Stimulated activated CD4-positive, alpha-beta T cell treated with anti-CD3 and anti-CD28 coated beads, TNF-alpha, amount 100 ng/mL, for 48 hours (primary cell): Measurements from ENCODE around the gene STAP2.
A peak's percentile ranks its signal among the peaks of the same experiment; 100 is the strongest.
"Not testable (repeated sequence)": the region's sequence is repeated elsewhere in the genome, so short reads cannot be mapped to it uniquely, and the experiment has no call there.

Source experiments
- DNase-seq, 3 donors: peaks; one replicate each; pipeline ENCODE4 v3.0.0-alpha.2; 2020; ENCODE audit warnings: low read depth in 3 of 3

STAP2 gene

GRCh38 chr19:4298810-4299550 is 39.6 kb downstream of the STAP2 start:
- no peak for DNase-seq

DNA sequence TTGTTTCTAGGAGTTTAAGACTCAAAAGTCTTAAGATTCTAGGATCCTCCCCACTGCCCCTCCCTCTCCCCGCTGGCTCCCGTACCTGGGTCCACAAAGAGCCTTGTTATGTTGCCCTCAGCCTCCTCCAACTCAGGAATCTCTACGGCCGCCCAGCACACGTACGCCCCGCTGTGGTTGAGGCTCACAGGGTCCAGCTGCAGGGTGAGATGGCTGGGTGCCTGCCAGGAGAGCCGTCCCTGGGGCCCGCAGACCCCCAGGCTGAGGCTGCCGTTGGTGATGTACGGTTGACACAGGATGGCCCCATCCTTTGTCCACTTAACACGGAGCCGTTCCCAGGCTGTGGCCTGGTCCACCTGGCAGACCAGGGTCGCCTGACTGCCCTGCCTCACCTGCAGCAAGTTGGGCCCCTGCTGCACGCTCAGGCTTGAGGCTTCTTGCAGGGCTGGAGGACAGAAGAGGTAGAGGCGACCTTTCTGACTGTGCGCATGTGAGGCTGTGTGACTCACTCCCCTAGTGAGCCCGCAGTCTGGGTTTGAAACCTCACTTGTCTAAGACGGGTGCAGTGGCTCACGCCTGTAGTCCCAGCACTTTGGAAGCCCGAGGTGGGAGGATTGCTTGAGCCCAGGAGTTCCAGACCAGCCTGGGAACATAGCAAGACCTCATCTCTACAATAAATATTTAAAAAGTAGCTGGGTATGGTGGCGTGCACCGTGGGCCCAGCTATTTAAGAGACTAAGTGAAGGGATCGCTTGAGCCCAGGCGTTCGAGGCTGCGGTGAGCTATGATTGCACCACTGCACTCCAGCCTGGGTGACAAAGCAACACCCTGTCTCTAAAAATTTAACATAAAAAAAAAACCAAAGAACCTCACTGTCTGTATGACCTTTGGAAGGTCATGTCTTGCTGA is 40.5 kb downstream of the STAP2 start:
- peak in 1 of 3 donors; percentile 22 for DNase-seq

- no peak for DNase-seq
These were observed 42.5 kb downstream of the STAP2 start for GRCh38 chr19:4295972-4296771.

DNA sequence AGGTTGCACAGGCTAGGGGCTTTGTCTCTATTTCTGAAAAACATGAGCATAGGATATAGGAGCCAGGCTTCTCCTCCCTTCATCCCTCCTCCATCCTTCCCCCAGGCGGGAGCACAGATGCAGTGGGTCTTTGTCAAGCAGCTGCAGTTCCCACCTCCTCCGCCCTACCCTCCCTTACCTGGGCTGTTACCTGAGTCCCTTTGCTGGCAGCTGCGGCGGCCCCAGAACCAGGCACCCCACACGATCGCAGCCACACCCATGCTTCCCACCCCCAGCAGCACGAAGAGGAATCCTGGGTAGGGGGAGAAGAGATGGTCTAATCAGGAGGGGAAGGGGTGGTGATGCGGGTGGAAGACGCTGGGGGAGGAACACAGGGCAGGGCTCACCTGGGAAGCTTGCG is 44.2 kb downstream of the STAP2 start:
- no peak for DNase-seq

DNA sequence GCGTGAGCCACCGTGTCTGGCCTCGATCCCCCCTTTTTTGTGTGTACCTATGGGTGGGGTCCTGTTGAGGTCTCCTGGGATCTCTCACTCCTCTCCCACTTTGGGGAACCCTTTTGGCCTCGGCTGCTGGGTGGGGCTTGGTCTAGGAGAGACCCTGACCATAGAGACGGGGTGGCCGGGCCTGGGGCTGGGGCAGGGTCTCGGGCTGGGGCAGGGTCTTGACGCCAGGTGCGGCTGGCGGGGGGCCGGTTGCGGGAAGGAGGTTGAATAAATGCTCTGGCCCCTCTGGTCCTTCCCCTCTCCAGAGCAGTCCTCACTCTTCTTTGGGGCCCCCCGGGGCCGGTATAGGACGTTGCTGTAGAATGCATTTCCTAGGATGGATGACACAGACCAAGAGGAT is 46.1 kb downstream of the STAP2 start:
- DNase-seq = no peak

DNA sequence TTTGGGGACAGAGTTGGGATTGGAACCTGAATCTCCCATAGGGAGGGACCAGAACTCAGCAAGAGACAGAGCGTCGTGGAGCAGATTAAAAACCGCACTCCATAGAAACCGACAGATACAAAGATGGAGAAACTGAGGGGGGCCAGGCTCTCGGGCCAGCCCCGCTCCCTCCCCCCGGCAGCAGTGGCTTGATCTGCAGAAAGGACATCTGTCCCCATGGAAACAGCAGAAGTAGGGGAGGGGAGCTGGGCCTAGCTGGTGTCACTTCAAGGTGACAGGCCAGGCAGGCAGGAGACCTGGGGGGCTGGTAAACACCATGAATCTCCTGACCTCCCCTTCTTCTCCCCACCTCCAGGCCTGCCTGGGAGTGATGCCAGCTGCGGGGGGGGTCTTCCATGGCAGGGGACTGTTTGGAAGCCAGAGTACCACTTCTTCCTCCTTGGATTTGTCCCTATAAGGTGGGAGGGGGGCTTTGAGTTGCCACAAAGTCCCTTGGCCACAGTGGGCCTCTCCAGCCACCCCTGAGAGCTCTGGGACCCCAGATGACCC is 47.4 kb downstream of the STAP2 start:
- DNase-seq = no peak

GRCh38 chr19:4288091-4288777 is 50.4 kb downstream of the STAP2 start:
- no peak for DNase-seq

- not testable (repeated sequence) for DNase-seq
These were observed 52.5 kb downstream of the STAP2 start for GRCh38 chr19:4286141-4286540.

DNA sequence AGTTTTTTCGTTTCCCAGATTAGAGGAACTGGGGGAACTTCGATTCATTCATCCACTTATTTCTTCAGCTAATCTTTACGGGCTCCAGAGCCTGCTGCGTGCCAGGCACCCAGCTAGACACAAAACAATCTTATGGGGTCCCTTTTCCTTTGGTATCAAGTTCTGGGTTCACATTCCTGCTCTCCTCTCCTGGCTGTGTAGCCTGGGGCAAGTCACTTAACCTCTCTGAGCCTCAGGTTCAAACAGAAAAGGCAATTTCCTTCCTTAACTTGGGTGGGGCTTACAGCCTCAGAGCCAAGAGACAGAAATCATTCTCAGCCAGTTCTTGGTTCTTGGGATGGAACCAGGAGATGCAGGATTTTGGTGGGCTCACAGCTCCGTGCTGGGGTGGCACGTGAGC is 53.7 kb downstream of the STAP2 start:
- no peak for DNase-seq

DNA sequence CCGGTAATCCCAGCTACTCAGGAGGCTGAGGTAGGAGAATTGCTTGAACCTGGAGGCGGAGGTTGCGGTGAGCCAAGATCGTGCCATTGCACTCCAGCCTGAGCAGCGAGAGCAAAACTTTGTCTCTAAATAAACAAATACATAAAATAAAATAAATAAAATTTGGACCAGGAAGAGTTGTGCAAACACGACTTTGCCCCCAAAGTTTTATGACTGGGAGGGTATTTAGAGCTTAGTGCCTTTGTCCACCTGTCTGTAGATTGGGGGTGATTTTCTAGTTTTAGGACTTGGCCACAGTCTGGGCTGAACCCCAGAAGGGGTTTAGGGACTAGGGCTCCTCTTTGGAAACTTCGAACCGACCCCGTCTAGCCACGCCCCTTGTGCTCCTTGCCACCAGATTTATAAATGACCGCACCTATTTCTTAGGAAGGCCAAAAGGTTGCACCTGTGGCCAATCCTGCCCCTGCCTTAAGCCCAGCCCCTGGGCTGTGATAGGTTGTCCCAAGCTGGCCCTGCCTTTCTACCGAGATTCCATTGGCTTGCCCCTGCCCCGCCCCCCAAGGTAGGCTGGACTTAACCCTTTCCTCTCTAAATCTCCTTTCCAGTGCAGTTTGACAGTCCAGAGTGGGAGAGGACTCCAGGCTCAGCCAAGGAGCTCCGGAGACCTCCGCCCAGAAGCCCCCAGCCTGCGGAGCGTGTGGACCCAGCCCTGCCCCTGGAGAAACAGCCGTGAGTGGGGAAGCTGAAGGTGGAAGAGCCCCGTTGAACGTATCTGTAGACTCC is 54.3 kb downstream of the STAP2 start:
- DNase-seq = no peak

DNA sequence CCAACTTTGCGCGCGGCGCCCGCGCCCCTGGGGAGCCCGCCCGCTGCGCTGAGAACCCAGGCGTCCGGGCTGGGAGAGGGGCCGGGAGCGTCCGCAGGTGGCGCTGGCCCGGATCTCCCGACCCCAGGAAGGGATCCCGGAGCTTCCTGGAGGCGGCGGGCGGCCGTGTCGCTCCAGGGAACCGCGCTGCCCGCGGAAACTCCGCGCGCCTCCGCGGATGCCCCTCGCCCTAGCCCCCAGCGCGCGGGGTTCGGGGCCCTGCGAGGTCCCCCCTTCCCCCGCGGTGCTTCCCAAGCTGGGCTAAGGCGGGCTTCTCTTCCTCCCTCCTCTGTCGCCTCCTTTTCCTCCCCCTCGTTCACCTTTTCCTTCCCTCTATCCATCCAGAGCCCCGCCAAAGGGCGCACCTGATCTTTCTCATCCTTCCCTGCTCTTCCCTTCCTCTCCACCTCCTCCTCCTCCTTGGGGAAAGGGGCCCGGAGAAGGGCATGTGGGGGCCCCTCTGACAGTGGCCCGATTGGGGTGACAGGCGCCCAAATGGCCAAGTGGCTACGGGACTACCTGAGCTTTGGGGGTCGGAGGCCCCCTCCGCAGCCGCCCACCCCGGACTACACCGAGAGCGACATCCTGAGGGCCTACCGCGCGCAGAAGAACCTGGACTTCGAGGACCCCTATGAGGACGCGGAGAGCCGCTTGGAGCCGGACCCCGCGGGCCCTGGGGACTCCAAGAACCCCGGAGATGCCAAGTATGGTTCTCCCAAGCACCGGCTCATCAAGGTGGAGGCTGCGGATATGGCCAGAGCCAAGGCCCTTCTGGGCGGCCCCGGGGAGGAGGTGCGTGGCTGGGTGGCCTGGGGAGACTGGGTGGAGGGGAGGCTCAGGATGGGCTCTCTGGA is 58.9 kb downstream of the STAP2 start:
- no peak for DNase-seq

- no peak for DNase-seq
These were observed 59.4 kb downstream of the STAP2 start for GRCh38 chr19:4279267-4279529.

GRCh38 chr19:4278419-4279266 is 60.0 kb downstream of the STAP2 start, which contains the start of gene SHD:
SHD (plus strand) TSS chr19:4279266; CDS start chr19:4280064, 798 bp downstream.
- DNase-seq = no peak

GRCh38 chr19:4278010-4278409 is 60.6 kb downstream of the STAP2 start:
- DNase-seq = no peak

DNA sequence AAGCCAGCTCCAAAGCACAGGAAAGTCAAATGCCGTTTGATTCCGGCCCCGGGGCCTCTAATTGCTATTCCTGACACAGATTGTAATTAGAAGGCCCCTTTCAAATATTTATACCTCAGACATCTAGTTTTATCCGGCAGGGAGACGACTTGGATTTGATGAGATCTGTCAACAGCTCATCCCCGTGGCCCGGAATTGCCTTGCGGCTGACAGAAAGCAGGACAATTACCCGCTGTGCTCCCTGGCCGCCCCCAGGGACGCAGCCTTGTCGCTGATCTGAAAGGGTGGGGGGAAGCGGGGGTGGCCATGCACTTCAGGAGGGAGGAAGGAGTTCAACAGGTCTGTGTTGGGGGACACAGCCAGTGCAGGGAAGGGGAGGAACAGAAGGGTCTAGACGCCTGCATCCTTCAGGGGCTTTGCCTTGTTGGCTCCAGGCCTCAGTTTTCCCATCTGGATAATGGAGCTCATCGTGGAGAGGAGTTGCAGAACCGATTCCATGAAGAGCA is 61.4 kb downstream of the STAP2 start:
- DNase-seq = no peak

DNA sequence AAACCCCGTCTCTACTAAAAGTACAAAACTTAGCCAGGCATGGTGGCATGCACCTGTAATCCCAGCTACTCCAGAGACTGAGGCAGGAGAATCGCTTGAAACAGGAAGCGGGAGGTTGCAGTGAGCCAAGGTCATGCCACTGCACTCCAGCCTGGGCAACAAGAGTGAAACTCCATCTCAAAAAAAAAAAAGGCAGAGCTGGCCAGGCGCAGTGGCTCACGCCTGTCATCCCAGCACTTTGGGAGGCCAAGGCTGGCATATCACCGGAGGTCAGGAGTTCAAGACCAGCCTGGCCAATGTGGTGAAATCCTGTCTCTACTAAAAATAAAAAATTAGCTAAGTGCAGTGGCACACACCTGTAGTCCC is 64.3 kb downstream of the STAP2 start:
- not testable (repeated sequence) for DNase-seq
